ENCODE data around the gene TTC1.
"Not testable (repeated sequence)": the region's sequence is repeated elsewhere in the genome, so short reads cannot be mapped to it uniquely, and the experiment has no call there.

The TTC1 gene

DNA sequence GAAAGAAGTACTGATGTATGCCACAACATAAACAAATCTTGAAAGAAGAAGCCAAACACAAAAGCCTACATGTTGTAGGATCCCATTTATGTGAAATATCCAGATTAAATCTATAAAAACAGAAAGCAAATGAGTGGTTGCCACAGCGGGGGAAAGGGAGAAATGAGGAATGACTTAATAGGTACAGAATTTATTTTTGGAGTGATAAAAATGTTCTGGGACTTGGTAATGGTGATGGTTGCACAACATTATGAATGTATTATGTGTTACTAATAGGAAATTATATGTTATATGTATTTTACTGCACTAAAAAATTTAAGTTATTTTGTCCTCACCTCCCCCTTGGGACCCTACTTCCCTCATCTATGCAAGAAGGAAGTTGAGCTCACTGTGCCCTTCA, 16.4 kb upstream of the TTC1 start:
- TF ChIP-seq, protein P1, sequence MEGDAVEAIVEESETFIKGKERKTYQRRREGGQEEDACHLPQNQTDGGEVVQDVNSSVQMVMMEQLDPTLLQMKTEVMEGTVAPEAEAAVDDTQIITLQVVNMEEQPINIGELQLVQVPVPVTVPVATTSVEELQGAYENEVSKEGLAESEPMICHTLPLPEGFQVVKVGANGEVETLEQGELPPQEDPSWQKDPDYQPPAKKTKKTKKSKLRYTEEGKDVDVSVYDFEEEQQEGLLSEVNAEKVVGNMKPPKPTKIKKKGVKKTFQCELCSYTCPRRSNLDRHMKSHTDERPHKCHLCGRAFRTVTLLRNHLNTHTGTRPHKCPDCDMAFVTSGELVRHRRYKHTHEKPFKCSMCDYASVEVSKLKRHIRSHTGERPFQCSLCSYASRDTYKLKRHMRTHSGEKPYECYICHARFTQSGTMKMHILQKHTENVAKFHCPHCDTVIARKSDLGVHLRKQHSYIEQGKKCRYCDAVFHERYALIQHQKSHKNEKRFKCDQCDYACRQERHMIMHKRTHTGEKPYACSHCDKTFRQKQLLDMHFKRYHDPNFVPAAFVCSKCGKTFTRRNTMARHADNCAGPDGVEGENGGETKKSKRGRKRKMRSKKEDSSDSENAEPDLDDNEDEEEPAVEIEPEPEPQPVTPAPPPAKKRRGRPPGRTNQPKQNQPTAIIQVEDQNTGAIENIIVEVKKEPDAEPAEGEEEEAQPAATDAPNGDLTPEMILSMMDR (conservative IDR thresholded peaks at IDR 0.05; ENCODE audit: low read depth) = no peak
- DNase-seq (ENCODE audit: low spot score) = no peak
- ChIA-PET POLR2A (ENCODE audit: low non-redundant PET) (no interaction called here), CTCF (interaction anchor here (0.6 kb wide), 2 partner anchors 667 to 706 kb away, joined by 3 to 4 read pairs; no protein-coding TSS in a partner anchor)
- H3K27ac ChIP-seq = no peak overlapping the region

DNA sequence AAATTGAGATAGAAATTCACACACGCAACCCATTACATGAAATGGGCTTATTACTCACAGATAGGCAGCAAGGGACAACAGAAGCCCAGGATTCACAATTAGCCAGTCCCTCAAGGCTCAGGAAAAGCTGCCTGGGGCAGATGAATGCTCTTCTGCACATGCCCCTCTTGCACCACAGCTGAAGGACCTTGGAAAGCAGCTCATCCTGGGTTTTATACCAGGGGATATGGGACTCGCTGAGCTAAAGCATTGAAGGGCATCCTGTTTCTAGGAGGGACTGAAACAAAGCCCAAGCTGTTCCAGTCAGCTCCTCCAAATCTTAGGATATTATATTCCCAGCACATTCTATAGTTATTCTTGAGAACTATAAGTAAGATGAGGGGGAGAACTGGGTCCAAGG, 15.7 kb upstream of the TTC1 start:
- ChIA-PET CTCF (interaction anchor here (0.6 kb wide), 2 partner anchors 668 to 707 kb away, joined by 3 to 4 read pairs; no protein-coding TSS in a partner anchor), POLR2A (ENCODE audit: low non-redundant PET) (no interaction called here)
- DNase-seq (ENCODE audit: low spot score) = no peak
- TF ChIP-seq, protein P1 (conservative IDR thresholded peaks at IDR 0.05; ENCODE audit: low read depth) = no peak
- H3K27ac ChIP-seq = no peak overlapping the region

DNA sequence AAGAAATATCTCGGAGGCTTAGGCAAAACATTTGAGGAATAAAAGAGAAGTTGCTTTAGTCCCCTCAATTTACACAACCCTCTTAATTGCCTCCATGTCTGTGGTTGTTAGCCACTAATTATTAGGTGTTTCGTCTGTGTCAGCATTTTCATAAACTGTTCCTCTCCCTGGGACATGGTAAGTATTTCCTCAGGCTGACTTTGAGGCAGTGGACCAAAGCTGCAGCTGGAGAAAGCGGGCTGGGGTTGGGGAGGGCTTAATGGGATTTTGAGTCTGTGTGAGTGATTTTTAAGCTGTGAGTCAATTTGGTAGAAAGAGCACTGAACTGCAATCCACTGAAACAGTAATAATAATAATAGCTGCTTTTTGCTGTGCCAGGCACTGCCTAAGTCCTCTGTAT, 13.0 kb upstream of the TTC1 start:
- TF ChIP-seq, protein P1 (conservative IDR thresholded peaks at IDR 0.05; ENCODE audit: low read depth) = no peak
- ChIA-PET POLR2A (ENCODE audit: low non-redundant PET) (no interaction called here), CTCF (interaction anchor here (2.1 kb wide), 1 partner anchor 9 kb away, joined by 5 read pairs; no protein-coding TSS in a partner anchor)
- DNase-seq (ENCODE audit: low spot score) = no peak
- H3K27ac ChIP-seq = no peak overlapping the region

DNA sequence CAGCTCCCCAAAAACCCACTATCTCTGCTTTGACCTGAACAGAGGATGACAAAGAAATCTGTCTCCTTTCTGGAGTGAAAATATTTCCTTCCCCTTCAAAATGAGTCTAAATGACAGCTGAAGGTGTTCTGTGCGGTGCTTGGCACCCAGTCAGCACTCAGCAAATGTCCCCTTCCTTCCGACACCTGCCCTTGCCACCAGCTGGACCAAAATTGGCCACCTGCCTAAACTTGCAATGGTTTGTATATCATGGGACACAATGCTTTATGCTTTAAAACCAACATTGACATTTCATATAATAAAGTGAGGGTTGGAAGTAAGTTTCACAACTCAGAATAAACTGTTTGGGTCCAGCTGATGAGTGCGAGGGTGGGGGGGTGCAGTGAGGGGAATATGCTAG, 7.5 kb upstream of the TTC1 start:
- CTCF ChIA-PET = interaction anchor here (0.6 to 2.2 kb wide), 4 partner anchors 14 to 679 kb away, joined by 5 to 9 read pairs (median 6); no protein-coding TSS in a partner anchor

DNA sequence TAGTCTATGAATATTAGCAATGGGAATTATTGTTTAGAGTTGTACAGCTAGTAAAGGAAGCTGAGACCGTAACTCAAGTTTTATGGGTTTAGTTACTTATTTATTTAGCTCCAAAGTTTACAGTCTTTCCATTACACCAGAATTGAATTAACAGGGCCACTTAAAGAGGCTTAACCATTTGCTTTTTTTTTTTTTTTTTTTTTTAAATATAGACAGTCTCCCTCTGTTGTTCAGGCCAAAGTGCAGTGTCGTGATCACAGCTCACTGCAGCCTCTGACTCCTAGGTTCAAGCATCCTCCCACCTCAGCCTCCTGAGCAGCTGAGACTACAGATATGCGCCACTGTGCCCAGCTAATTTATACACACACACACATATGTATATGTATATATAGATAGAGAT, 1.4 kb upstream of the TTC1 start:
- H3K27ac ChIP-seq = no peak overlapping the region
- DNase-seq (ENCODE audit: low spot score) = no peak
- CTCF ChIA-PET = interaction anchor here (0.6 kb wide), 2 partner anchors 680 to 721 kb away, joined by 6 read pairs; no protein-coding TSS in a partner anchor
- TF ChIP-seq, protein P1 (conservative IDR thresholded peaks at IDR 0.05; ENCODE audit: low read depth) = no peak
- POLR2A ChIA-PET (ENCODE audit: low non-redundant PET) = no interaction called here

More for the DNA sequence above, 7.5 kb upstream of the TTC1 start:
- POLR2A ChIA-PET (ENCODE audit: low non-redundant PET) = no interaction called here
- TF ChIP-seq, protein P1 (conservative IDR thresholded peaks at IDR 0.05; ENCODE audit: low read depth) = no peak
- no peak overlapping the region for H3K27ac ChIP-seq
- DNase-seq (ENCODE audit: low spot score) = no peak

DNA sequence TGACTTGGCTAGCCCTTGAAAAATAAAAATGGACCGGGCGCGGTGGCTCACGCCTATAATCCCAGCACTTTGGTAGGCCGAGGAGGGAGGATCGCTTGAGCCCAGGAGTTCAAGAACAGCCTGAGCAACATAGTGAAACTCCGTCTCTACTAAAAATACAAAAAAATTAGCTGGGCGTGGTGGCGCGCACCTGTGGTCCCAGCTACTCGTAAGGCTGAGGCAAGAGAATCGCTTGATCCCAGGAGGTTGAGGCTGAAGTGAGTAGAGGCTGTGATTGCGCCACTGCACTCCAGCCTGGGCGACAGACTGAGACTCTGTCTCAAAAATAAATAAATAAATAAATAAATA, 436 bp upstream of the TTC1 start:
- CTCF ChIA-PET = interaction anchor here (2.1 kb wide), 1 partner anchor 13 kb away, joined by 10 read pairs; no protein-coding TSS in a partner anchor
- not testable (repeated sequence) for DNase-seq (ENCODE audit: low spot score)
- POLR2A ChIA-PET (ENCODE audit: low non-redundant PET) = interaction anchor here (0.5 kb wide), 1 partner anchor 694 kb away, joined by 4 read pairs; no protein-coding TSS in a partner anchor
- H3K27ac ChIP-seq = peak overlapping the region; percentile 62

DNA sequence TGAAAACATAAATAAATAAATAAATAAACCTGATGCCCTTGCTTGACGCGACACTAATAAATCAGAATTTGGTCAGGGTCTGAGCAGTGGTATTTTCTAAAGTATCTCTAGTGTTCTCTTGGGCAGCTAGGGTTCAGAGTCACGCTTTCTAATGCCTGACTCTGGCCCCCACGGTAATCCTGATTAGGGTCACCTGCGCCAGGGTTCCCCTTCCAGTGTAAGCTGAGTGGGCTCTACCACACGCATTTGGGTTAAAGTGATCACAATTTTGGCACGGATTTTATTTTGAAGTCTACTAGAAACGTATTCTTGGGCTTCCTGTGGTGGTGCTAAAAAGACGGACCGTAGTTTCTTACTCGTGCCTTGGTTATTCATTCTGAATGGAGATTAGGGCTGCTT, 651 bp downstream of the TTC1 start:
- CTCF ChIA-PET = interaction anchor here (0.7 to 2.1 kb wide), 2 partner anchors 12 to 28 kb away, joined by 7 to 10 read pairs; no protein-coding TSS in a partner anchor
- TF ChIP-seq, protein P1 (conservative IDR thresholded peaks at IDR 0.05; ENCODE audit: low read depth) = no peak
- no peak overlapping the region for H3K27ac ChIP-seq
- POLR2A ChIA-PET (ENCODE audit: low non-redundant PET) = interaction anchor here (0.7 kb wide), 1 partner anchor 16 kb away, joined by 16 read pairs; no protein-coding TSS in a partner anchor
- no peak for DNase-seq (ENCODE audit: low spot score)

Data from RWPE1 (cell line).